Vagina (tissue), 2 donors: Measurements from ENCODE around the gene CDC73. TPM values are rescaled to one million over a fixed set of nuclear protein-coding genes. Genes with fewer than 3 reads are reported as not detected.

Source experiments
- DNase-seq, 2 donors: peaks; one replicate each; pipeline ENCODE4 v3.0.0-alpha.2; 2017; ENCODE audit errors: extremely low spot score in 2 of 2
- H3K27ac ChIP-seq: fragments of 200-600 bp; sonication (generic); one replicate; pipeline ENCODE4 v1.5.1; 2019
- H3K27me3 ChIP-seq: fragments of 200-600 bp; sonication (generic); one replicate; pipeline ENCODE4 v1.5.1; 2019
- H3K36me3 ChIP-seq, 2 donors: fragments of 200-600 bp; sonication (generic); one replicate each; pipeline ENCODE4 v1.5.1; 2017 to 2019
- H3K4me1 ChIP-seq: fragments of 200-600 bp; sonication (generic); one replicate; pipeline ENCODE4 v1.5.1; 2019
- H3K4me3 ChIP-seq, 2 donors: fragments of 200-600 bp; sonication (generic); 1 replicate in 1 of 2; 2 replicates in 1 of 2; pipeline ENCODE4 v1.5.1; 2016 to 2019
- H3K9me3 ChIP-seq: fragments of 200-600 bp; sonication (generic); one replicate; pipeline ENCODE4 v1.5.1; 2019
- POLR2A ChIP-seq, 2 donors: fragments of 450-650 bp; IDR thresholded peaks; one replicate each; pipeline ENCODE4 v1.6.1; 2017; ENCODE audit warnings: antibody characterized with exemption in 2 of 2, mild to moderate bottlenecking in 2 of 2, moderate library complexity in 2 of 2
- POLR2AphosphoS5 ChIP-seq, 2 donors: sonication (generic); formaldehyde crosslinking; IDR thresholded peaks; one replicate each; pipeline ENCODE4 v1.9.0; 2017; ENCODE audit warnings: antibody characterized with exemption in 2 of 2, mild to moderate bottlenecking in 2 of 2, low read depth in 1 of 2; ENCODE audit not compliant: insufficient read depth in 1 of 2
- intact Hi-C: fragments of 100-400 bp; cut with DNase I; formaldehyde crosslinking; loops from one replicate; pipeline ENCODE4 v1.15.1; 2023
- total RNA-seq: library from RNA; depleted of rRNA; stranded (reverse); fragments of >200 nt; gene quantifications from one replicate; pipeline ENCODE4 v1.2.3, GENCODE V29; 2016
- TF ChIP-seq, protein P1 (sequence below), 3 experiments: fragments of 450-650 bp in 2 of 3; fragments of 200-600 bp in 1 of 3; sonication (generic) in 1 of 3; IDR thresholded peaks; one replicate each; pipeline ENCODE4 v1.5.1; 2017 to 2019; ENCODE audit warnings: antibody characterized with exemption in 3 of 3, mild to moderate bottlenecking in 2 of 3, moderate library complexity in 2 of 3

Gene CDC73
- total RNA-seq, 1 donor from 2014 or later, result 28.5 TPM

- no peaks in the 10 kb centered on the region for H3K27me3 ChIP-seq
- TF ChIP-seq POLR2AphosphoS5 (IDR thresholded peaks at IDR 0.05; ENCODE audit: insufficient read depth in 1 of 2, low read depth in 1 of 2) (no peak), POLR2A (IDR thresholded peaks at IDR 0.05) (no peak)
- TF ChIP-seq, protein P1, sequence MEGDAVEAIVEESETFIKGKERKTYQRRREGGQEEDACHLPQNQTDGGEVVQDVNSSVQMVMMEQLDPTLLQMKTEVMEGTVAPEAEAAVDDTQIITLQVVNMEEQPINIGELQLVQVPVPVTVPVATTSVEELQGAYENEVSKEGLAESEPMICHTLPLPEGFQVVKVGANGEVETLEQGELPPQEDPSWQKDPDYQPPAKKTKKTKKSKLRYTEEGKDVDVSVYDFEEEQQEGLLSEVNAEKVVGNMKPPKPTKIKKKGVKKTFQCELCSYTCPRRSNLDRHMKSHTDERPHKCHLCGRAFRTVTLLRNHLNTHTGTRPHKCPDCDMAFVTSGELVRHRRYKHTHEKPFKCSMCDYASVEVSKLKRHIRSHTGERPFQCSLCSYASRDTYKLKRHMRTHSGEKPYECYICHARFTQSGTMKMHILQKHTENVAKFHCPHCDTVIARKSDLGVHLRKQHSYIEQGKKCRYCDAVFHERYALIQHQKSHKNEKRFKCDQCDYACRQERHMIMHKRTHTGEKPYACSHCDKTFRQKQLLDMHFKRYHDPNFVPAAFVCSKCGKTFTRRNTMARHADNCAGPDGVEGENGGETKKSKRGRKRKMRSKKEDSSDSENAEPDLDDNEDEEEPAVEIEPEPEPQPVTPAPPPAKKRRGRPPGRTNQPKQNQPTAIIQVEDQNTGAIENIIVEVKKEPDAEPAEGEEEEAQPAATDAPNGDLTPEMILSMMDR (IDR thresholded peaks at IDR 0.05), result no peak
- no peak for DNase-seq
- no peak overlapping the region for H3K27ac ChIP-seq
- intact Hi-C loops, result no loop called here
- H3K9me3 ChIP-seq, result no peaks in the 10 kb centered on the region
- no peaks in the 10 kb centered on the region for H3K4me1 ChIP-seq
- H3K36me3 ChIP-seq, result peaks cover 0 to 22% of the 10 kb centered on the region in 2 donors
- no peak overlapping the region for H3K4me3 ChIP-seq
These were observed 21.5 kb downstream of the CDC73 start for GRCh38 chr1:193143285-193143684.

DNA sequence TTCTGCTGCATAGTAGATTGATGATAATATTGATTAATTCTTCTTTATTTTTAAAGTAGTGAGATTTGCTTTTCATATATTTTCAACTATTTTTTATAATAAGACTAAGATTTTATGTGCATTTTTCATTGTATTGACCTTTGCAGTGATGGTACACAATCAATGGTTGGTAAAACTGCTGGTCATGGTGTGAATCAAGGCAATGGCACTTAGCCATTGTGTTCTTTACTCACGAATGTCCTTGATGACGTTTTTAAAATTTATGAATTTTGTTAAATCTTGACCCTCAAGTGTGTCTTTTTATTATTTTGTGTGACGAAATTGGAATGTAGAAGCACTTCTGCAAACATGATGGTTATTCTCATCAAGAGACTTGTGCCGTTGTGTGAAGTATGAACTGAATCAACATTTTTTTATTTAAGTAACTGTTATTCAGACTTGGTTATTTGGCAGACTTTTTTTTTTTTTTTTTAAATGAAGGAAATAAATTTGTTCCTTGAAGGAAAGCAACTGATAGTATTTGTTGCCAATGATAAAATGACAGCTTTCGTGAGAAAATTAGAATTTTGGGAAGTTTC is 22.6 kb downstream of the CDC73 start:
- TF ChIP-seq, protein P1 (IDR thresholded peaks at IDR 0.05), result no peak
- TF ChIP-seq POLR2AphosphoS5 (IDR thresholded peaks at IDR 0.05; ENCODE audit: insufficient read depth in 1 of 2, low read depth in 1 of 2), result no peak
- no peak for TF ChIP-seq POLR2A (IDR thresholded peaks at IDR 0.05)
- H3K27ac ChIP-seq, result no peak overlapping the region
- intact Hi-C loops, result no loop called here
- no peaks in the 10 kb centered on the region for H3K4me1 ChIP-seq
- H3K36me3 ChIP-seq, result peaks cover 0 to 21% of the 10 kb centered on the region in 2 donors
- no peak for DNase-seq
- no peaks in the 10 kb centered on the region for H3K9me3 ChIP-seq
- H3K27me3 ChIP-seq, result no peaks in the 10 kb centered on the region
- no peak overlapping the region for H3K4me3 ChIP-seq

DNA sequence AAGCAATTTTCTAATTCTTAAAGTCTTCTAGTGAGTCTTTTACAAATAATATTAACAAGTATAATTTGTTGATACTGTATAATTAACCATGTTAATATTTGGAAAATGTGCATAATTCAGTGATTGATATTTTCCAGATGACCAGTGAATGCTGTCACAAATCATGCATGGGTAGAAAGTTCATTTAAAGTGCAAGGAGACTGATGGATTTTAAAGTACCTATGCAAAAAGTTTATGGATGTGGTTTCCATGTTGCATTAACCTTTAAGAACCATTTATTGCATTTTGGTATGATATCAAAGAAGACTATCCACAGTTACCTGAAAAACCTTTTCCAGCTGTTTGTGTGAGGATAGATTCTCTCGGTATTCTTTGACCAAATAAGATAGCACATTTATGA is 23.2 kb downstream of the CDC73 start:
- H3K9me3 ChIP-seq, result no peaks in the 10 kb centered on the region
- TF ChIP-seq, protein P1 (IDR thresholded peaks at IDR 0.05), result no peak
- TF ChIP-seq POLR2AphosphoS5 (IDR thresholded peaks at IDR 0.05; ENCODE audit: insufficient read depth in 1 of 2, low read depth in 1 of 2) (no peak), POLR2A (IDR thresholded peaks at IDR 0.05) (no peak)
- DNase-seq, result no peak
- no peak overlapping the region for H3K4me3 ChIP-seq
- no peak overlapping the region for H3K27ac ChIP-seq
- no peaks in the 10 kb centered on the region for H3K4me1 ChIP-seq
- intact Hi-C loops, result no loop called here
- no peaks in the 10 kb centered on the region for H3K27me3 ChIP-seq
- peaks cover 0 to 25% of the 10 kb centered on the region in 2 donors for H3K36me3 ChIP-seq

DNA sequence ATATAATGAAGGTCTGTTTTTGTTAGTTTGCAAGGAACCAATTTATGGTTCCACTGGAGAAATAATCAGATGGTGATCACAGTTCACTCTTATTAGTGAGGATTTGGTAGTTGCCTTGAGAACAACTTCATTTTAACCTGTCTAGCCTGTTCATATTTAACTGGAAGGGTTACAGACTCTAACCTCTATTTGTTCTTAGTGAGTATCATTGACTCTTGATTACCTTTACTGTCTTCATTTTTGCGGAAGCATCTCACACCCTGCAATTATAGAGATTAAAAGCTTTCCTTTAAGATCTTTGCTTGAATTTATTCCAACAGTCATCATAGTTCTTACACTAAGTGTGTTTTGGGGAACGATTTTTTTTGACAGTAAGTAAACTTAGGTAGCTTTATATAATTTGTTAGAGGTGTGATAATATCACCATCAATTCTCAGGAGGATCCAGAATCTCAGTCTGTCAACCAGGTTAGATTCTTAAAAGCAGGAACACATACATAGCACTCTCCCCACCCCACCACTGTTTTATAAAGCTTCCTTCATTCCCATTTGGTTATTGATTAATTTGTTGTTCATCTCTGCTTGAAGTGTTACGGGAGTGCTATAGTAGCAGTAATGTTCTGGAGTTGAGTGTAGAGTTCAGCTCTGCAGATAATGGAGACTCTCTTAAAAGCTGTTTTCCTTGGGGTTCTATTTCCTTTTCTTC is 34.4 kb downstream of the CDC73 start:
- no peak for DNase-seq
- H3K27ac ChIP-seq, result no peak overlapping the region
- H3K27me3 ChIP-seq, result no peaks in the 10 kb centered on the region
- H3K4me1 ChIP-seq, result peaks cover 9% of the 10 kb centered on the region
- intact Hi-C loops, result no loop called here
- H3K4me3 ChIP-seq, result no peak overlapping the region
- no peak for TF ChIP-seq POLR2A (IDR thresholded peaks at IDR 0.05)
- TF ChIP-seq, protein P1 (IDR thresholded peaks at IDR 0.05), result no peak
- no peak for TF ChIP-seq POLR2AphosphoS5 (IDR thresholded peaks at IDR 0.05; ENCODE audit: insufficient read depth in 1 of 2, low read depth in 1 of 2)
- H3K9me3 ChIP-seq, result no peaks in the 10 kb centered on the region
- H3K36me3 ChIP-seq, result peaks cover 0 to 26% of the 10 kb centered on the region in 2 donors

- H3K9me3 ChIP-seq, result no peaks in the 10 kb centered on the region
- H3K4me1 ChIP-seq, result peaks cover 9% of the 10 kb centered on the region
- TF ChIP-seq POLR2AphosphoS5 (IDR thresholded peaks at IDR 0.05; ENCODE audit: insufficient read depth in 1 of 2, low read depth in 1 of 2) (no peak), POLR2A (IDR thresholded peaks at IDR 0.05) (no peak)
- TF ChIP-seq, protein P1 (IDR thresholded peaks at IDR 0.05), result no peak
- no peaks in the 10 kb centered on the region for H3K27me3 ChIP-seq
- H3K4me3 ChIP-seq, result no peak overlapping the region
- no peak overlapping the region for H3K27ac ChIP-seq
- H3K36me3 ChIP-seq, result peaks cover 0 to 26% of the 10 kb centered on the region in 2 donors
- no peak for DNase-seq
- intact Hi-C loops, result no loop called here
These were observed 35.0 kb downstream of the CDC73 start for GRCh38 chr1:193156822-193157142.
